Measurements from ENCODE around the gene UCP3. TPM values are rescaled to one million over a fixed set of nuclear protein-coding genes. Genes with fewer than 3 reads are reported as not detected.

Gene UCP3
- total RNA-seq, 2 donors from 2014 or later = 1.1 to 1.9 TPM

GRCh38 chr11:73983741-73984538 is 24.9 kb downstream of the UCP3 start:
- intact Hi-C loops (cut with DNase I) = loop anchor here in 1 of 2 donors (5.0 kb wide), 1 partner anchor 33 kb away; no protein-coding TSS in a partner anchor

GRCh38 chr11:73982990-73983740 is 25.7 kb downstream of the UCP3 start:
- peak; percentile 98 for DNase-seq (ENCODE audit: low spot score)
- intact Hi-C loops (cut with DNase I) = loop anchor here in 1 of 2 donors (5.0 kb wide), 1 partner anchor 34 kb away; no protein-coding TSS in a partner anchor

More at GRCh38 chr11:73983741-73984538, 24.9 kb downstream of the UCP3 start:
- peak; percentile 31 for DNase-seq (ENCODE audit: low spot score)

GRCh38 chr11:73982595-73982989 is 26.3 kb downstream of the UCP3 start, which contains the start of gene UCP2:
UCP2 (minus strand) TSS chr11:73982843; CDS start chr11:73978378, 4,465 bp downstream.
- intact Hi-C loops (cut with DNase I) = loop anchor here in 1 of 2 donors (5.0 kb wide), 1 partner anchor 35 kb away; no protein-coding TSS in a partner anchor
- DNase-seq (ENCODE audit: low spot score) = peak; percentile 95

- intact Hi-C loops (cut with DNase I) = loop anchor here in 1 of 2 donors (5.0 kb wide), 1 partner anchor 36 kb away; no protein-coding TSS in a partner anchor
- peak; percentile 32 for DNase-seq (ENCODE audit: low spot score)
Measured at GRCh38 chr11:73981051-73981805, 27.7 kb downstream of the UCP3 start.

GRCh38 chr11:73980001-73980961 is 28.6 kb downstream of the UCP3 start:
- intact Hi-C loops (cut with DNase I) = loop anchor here in 1 of 2 donors (5.0 kb wide), 1 partner anchor 37 kb away; no protein-coding TSS in a partner anchor
- DNase-seq (ENCODE audit: low spot score) = peak; percentile 84

- peak; percentile 18 for DNase-seq (ENCODE audit: low spot score)
- intact Hi-C loops (cut with DNase I) = no loop called here
Measured at GRCh38 chr11:73978576-73979086, 30.3 kb downstream of the UCP3 start.

GRCh38 chr11:73977856-73978519 is 30.9 kb downstream of the UCP3 start:
- intact Hi-C loops (cut with DNase I) = no loop called here
- peak; percentile 37 for DNase-seq (ENCODE audit: low spot score)

GRCh38 chr11:73976451-73977151 is 32.3 kb downstream of the UCP3 start:
- peak; percentile 73 for DNase-seq (ENCODE audit: low spot score)

GRCh38 chr11:73975479-73975757 is 33.5 kb downstream of the UCP3 start:
- peak; percentile 26 for DNase-seq (ENCODE audit: low spot score)

More at GRCh38 chr11:73976451-73977151, 32.3 kb downstream of the UCP3 start:
- intact Hi-C loops (cut with DNase I) = no loop called here

GRCh38 chr11:73974604-73975478 is 34.0 kb downstream of the UCP3 start:
- DNase-seq (ENCODE audit: low spot score) = peak; percentile 49
- intact Hi-C loops (cut with DNase I) = no loop called here

More at GRCh38 chr11:73975479-73975757, 33.5 kb downstream of the UCP3 start:
- intact Hi-C loops (cut with DNase I) = no loop called here

GRCh38 chr11:73972620-73973449 is 36.0 kb downstream of the UCP3 start:
- peak; percentile 55 for DNase-seq (ENCODE audit: low spot score)
- intact Hi-C loops (cut with DNase I) = no loop called here

- peak; percentile 6 for DNase-seq (ENCODE audit: low spot score)
Measured at GRCh38 chr11:73972187-73972586, 36.7 kb downstream of the UCP3 start.

GRCh38 chr11:73971175-73971719 is 37.6 kb downstream of the UCP3 start:
- intact Hi-C loops (cut with DNase I) = no loop called here
- DNase-seq (ENCODE audit: low spot score) = peak; percentile 48

More at GRCh38 chr11:73972187-73972586, 36.7 kb downstream of the UCP3 start:
- intact Hi-C loops (cut with DNase I) = no loop called here

- intact Hi-C loops (cut with DNase I) = no loop called here
- DNase-seq (ENCODE audit: low spot score) = peak; percentile 70
Measured at GRCh38 chr11:73969991-73970800, 38.7 kb downstream of the UCP3 start.

All from posterior vena cava (tissue), 2 donors.